Endothelial cell of umbilical vein (primary cell): ENCODE measurements around the gene RNF126. TPM values are rescaled to one million over a fixed set of nuclear protein-coding genes. Genes with fewer than 3 reads are reported as not detected.
"Not testable (repeated sequence)": the region's sequence is repeated elsewhere in the genome, so short reads cannot be mapped to it uniquely, and the experiment has no call there.

ENCODE experiments used
- BruUV-seq: library from RNA; stranded (reverse); fragments of 400-500 nt; replicated peaks from 2 replicates; lab custom pipeline; 2021; lab: Mats Ljungman, UMichigan
- CTCF ChIA-PET: fragments of 300-600, 350-600 bp; sonication (Branson Sonifier 250); formaldehyde crosslinking; loops from one replicate; lab custom pipeline; 2021; ENCODE audit warnings: antibody characterized with exemption, inconsistent platforms; lab: Charles Lee
- POLR2A ChIA-PET: fragments of 300-600, 350-600 bp; sonication (Branson Sonifier 250); formaldehyde crosslinking; loops from one replicate; lab custom pipeline; 2021; ENCODE audit warnings: antibody characterized with exemption, inconsistent platforms; lab: Charles Lee
- DNase-seq: peaks from one replicate; pipeline ENCODE4 v3.0.0-alpha.2; 2011; ENCODE audit warnings: low read depth, low spot score
- FAIRE-seq: peaks from 2 replicates; lab custom pipeline; 2011; peaks lifted over from hg19 to GRCh38; lab: Jason Lieb, UNC
- H2AFZ ChIP-seq: 2 replicates; pipeline ENCODE4 v1.6.0; 2012; ENCODE audit warnings: low read depth, low read length, control low read depth, inconsistent platforms
- H3K27ac ChIP-seq: 2 replicates; pipeline ENCODE4 v1.5.1; 2011; ENCODE audit warnings: low read depth, mild to moderate bottlenecking, control low read depth, low read length, moderate library complexity; ENCODE audit not compliant: insufficient read depth
- H3K27me3 ChIP-seq, 2 experiments: 2 replicates each; pipeline versions ENCODE4 v1.6.0 to v1.6.1; 2011; ENCODE audit warnings: low read length in 2 of 2, mixed read lengths in 1 of 2; ENCODE audit not compliant: control insufficient read depth in 2 of 2, insufficient read depth in 2 of 2
- H3K36me3 ChIP-seq, 2 experiments: 2 replicates in 1 of 2; 3 replicates in 1 of 2; pipeline ENCODE4 v1.5.1; 2011; ENCODE audit warnings: low read length in 2 of 2, mild to moderate bottlenecking in 1 of 2, moderate library complexity in 1 of 2; ENCODE audit not compliant: control insufficient read depth in 2 of 2, insufficient read depth in 2 of 2; ENCODE audit errors: extremely low read depth in 1 of 2
- H3K4me1 ChIP-seq: 3 replicates; pipeline ENCODE4 v1.5.1; 2011; ENCODE audit warnings: mild to moderate bottlenecking, low read length; ENCODE audit not compliant: control insufficient read depth, insufficient read depth; ENCODE audit errors: extremely low read depth
- H3K4me2 ChIP-seq: 2 replicates; pipeline ENCODE4 v1.6.1; 2011; ENCODE audit warnings: low read length, control low read depth, mixed read lengths; ENCODE audit not compliant: insufficient read depth
- H3K4me3 ChIP-seq, 3 experiments: fragments of 200-600 bp in 1 of 3; sonication (generic), shearing (Covaris generic) in 1 of 3; replicated peaks in 1 of 3; 2 replicates each; pipeline ENCODE4 v1.5.1; 2011 to 2016; ENCODE audit warnings: control low read depth in 3 of 3, low read length in 3 of 3, mild to moderate bottlenecking in 2 of 3, inconsistent platforms in 1 of 3, low read depth in 1 of 3, moderate library complexity in 1 of 3; ENCODE audit not compliant: insufficient read depth in 1 of 3
- H3K79me2 ChIP-seq: 2 replicates; pipeline ENCODE4 v1.6.0; 2012; ENCODE audit warnings: low read length, inconsistent platforms; ENCODE audit not compliant: control insufficient read depth, insufficient read depth
- H3K9ac ChIP-seq: replicated peaks from 2 replicates; pipeline ENCODE3; 2011; ENCODE audit warnings: low read length, control low read depth; ENCODE audit not compliant: insufficient read depth; ENCODE audit errors: extremely low read depth
- H3K9me1 ChIP-seq: replicated peaks from 3 replicates; pipeline ENCODE4 v1.6.0; 2011; ENCODE audit warnings: mild to moderate bottlenecking, low read length; ENCODE audit not compliant: control insufficient read depth, insufficient read depth; ENCODE audit errors: extremely low read depth
- H3K9me3 ChIP-seq: replicated peaks from 2 replicates; pipeline ENCODE4 v1.5.1; 2012; ENCODE audit warnings: low read length, inconsistent platforms; ENCODE audit not compliant: control insufficient read depth, insufficient read depth
- H4K20me1 ChIP-seq: replicated peaks from 2 replicates; pipeline ENCODE3; 2011; ENCODE audit warnings: mild to moderate bottlenecking, low read length; ENCODE audit not compliant: control insufficient read depth, insufficient read depth; ENCODE audit errors: extremely low read depth
- CTCF ChIP-seq, 2 donors: IDR thresholded peaks; 1 replicate in 1 of 2; 2 replicates in 1 of 2; pipeline ENCODE4 v1.5.1; 2011; ENCODE audit warnings: low read length in 2 of 2, mild to moderate bottlenecking in 2 of 2, moderate library complexity in 2 of 2, control low read depth in 1 of 2, inconsistent platforms in 1 of 2, low read depth in 1 of 2; ENCODE audit not compliant: insufficient read depth in 1 of 2; ENCODE audit errors: extremely low read depth in 1 of 2
- EZH2 ChIP-seq: IDR thresholded peaks from 2 replicates; pipeline ENCODE4 v1.6.1; 2012; ENCODE audit warnings: borderline replicate concordance, low read depth, mild to moderate bottlenecking, moderate library complexity, low read length, inconsistent platforms; ENCODE audit not compliant: severe bottlenecking
- FOS ChIP-seq: IDR thresholded peaks from 2 replicates; pipeline ENCODE4 v1.6.1; 2011; ENCODE audit warnings: mild to moderate bottlenecking, low read length, moderate library complexity, borderline replicate concordance; ENCODE audit not compliant: insufficient read depth
- GATA2 ChIP-seq: IDR thresholded peaks from 2 replicates; pipeline ENCODE4 v1.7.0; 2011; ENCODE audit warnings: low read depth, mild to moderate bottlenecking, moderate library complexity, mixed read lengths, low read length; ENCODE audit not compliant: insufficient read length, insufficient read depth
- JUN ChIP-seq: IDR thresholded peaks from 2 replicates; pipeline ENCODE4 v1.6.1; 2011; ENCODE audit warnings: borderline replicate concordance, low read depth; ENCODE audit not compliant: insufficient read length, insufficient read depth
- MAX ChIP-seq: IDR thresholded peaks from 2 replicates; pipeline ENCODE4 v1.6.1; 2011; ENCODE audit not compliant: insufficient read depth, insufficient read length
- MYC ChIP-seq: IDR thresholded peaks from one replicate; pipeline ENCODE4 v1.6.1; 2011; ENCODE audit warnings: mild to moderate bottlenecking, low read depth, low read length
- POLR2A ChIP-seq: IDR thresholded peaks from 2 replicates; pipeline ENCODE4 v1.6.1; 2012; ENCODE audit warnings: low read depth, mild to moderate bottlenecking, control low read depth, low read length
- POLR2AphosphoS5 ChIP-seq: IDR thresholded peaks from 2 replicates; pipeline ENCODE4 v1.6.1; 2012; ENCODE audit warnings: low read depth, mild to moderate bottlenecking, control low read depth, low read length, moderate library complexity; ENCODE audit not compliant: insufficient read depth
- dilution Hi-C: fragments of 300-500 bp; cut with MboI; formaldehyde crosslinking; loops from one replicate; pipeline ENCODE4 v1.15.0; 2019; ENCODE audit warnings: low sequenced_read_pairs; ENCODE audit not compliant: extremely low pct_ligation_motif_present
- intact Hi-C: fragments of 100-400 bp; cut with micrococcal nuclease; formaldehyde crosslinking; loops from one replicate; pipeline ENCODE4 v1.10.0; 2022
- polyA plus RNA-seq, 4 experiments: library from polyadenylated mRNA; depleted of rRNA in 3 of 4; stranded (reverse) in 3 of 4; unstranded in 1 of 4; fragments of >200 nt; gene quantifications; 2 replicates each; pipeline versions ENCODE4 v1.2.1 to v1.2.3, GENCODE V29; 2011 to 2012; ENCODE audit warnings: missing spikeins in 1 of 4
- total RNA-seq: library from RNA; stranded (reverse); gene quantifications from 2 replicates; pipeline ENCODE4 v1.2.3, GENCODE V29; 2021

Gene RNF126
- total and polyA plus RNA-seq, 2 donors (not counting 3 experiments of a cell fraction or from before 2014, with no cell fraction given), result 19.2 to 61.3 TPM

- intact Hi-C loops, result no loop called here
- BruUV-seq, result no TSS peak
- H3K27ac ChIP-seq, result no peak overlapping the region
- H3K36me3 ChIP-seq, result no peaks in the 10 kb centered on the region
- H3K9me1 ChIP-seq, result no peaks in the 10 kb centered on the region
- no peak overlapping the region for H3K4me3 ChIP-seq
- dilution Hi-C loops, result no loop called here
- H3K4me1 ChIP-seq, result peaks cover 3% of the 10 kb centered on the region
- no peaks in the 10 kb centered on the region for H4K20me1 ChIP-seq
- H3K9ac ChIP-seq, result no peak overlapping the region
- no peak for DNase-seq
- H3K9me3 ChIP-seq, result no peaks in the 10 kb centered on the region
- TF ChIP-seq EZH2 (no peak), JUN (no peak), POLR2AphosphoS5 (no peak), GATA2 (no peak), CTCF (IDR thresholded peaks at IDR 0.05; ENCODE audit: extremely low read depth in 1 of 2, insufficient read depth in 1 of 2, low read depth in 1 of 2, low read length in 2 of 2) (no peak), MAX (no peak), POLR2A (no peak), MYC (no peak), FOS (no peak)
- ChIA-PET CTCF (interaction anchor here (0.6 kb wide), 1 partner anchor 22 kb away, joined by 4 read pairs; no protein-coding TSS in a partner anchor), POLR2A (no interaction called here)
- H3K4me2 ChIP-seq, result no peak overlapping the region
- H3K27me3 ChIP-seq, result no peaks in the 10 kb centered on the region
- H2AFZ ChIP-seq, result no peak overlapping the region
- no peaks in the 10 kb centered on the region for H3K79me2 ChIP-seq
- FAIRE-seq, result no peak
These were observed 58.7 kb downstream of the RNF126 start for GRCh38 chr19:604355-604754.

- FAIRE-seq, H3K27me3 ChIP-seq, H4K20me1 ChIP-seq, H3K9me1 ChIP-seq, POLR2A ChIA-PET, DNase-seq, H3K36me3 ChIP-seq, CTCF ChIA-PET, H3K4me3 ChIP-seq, H3K79me2 ChIP-seq, H3K9ac ChIP-seq, H3K27ac ChIP-seq, H2AFZ ChIP-seq, intact Hi-C loops, H3K9me3 ChIP-seq, H3K4me2 ChIP-seq, BruUV-seq, dilution Hi-C loops, H3K4me1 ChIP-seq: not testable (repeated sequence)
These were observed 59.2 kb downstream of the RNF126 start for GRCh38 chr19:603779-604178.

- H3K27ac ChIP-seq, H3K9me1 ChIP-seq, intact Hi-C loops, POLR2A ChIA-PET, H4K20me1 ChIP-seq, H3K79me2 ChIP-seq, H3K9me3 ChIP-seq, H3K4me3 ChIP-seq, CTCF ChIA-PET, DNase-seq, FAIRE-seq, dilution Hi-C loops, H3K4me2 ChIP-seq, H2AFZ ChIP-seq, H3K27me3 ChIP-seq, H3K4me1 ChIP-seq, BruUV-seq, H3K9ac ChIP-seq, H3K36me3 ChIP-seq: not testable (repeated sequence)
These were observed 59.7 kb downstream of the RNF126 start for GRCh38 chr19:603302-603639.
